ENCODE results near the gene ISG15.

GRCh38 chr1:983798-984475 is 29.4 kb upstream of the ISG15 start:
- TF ChIP-seq CTCF (IDR thresholded peaks at IDR 0.05; ENCODE audit: poor library complexity) (peak; percentile 96), EZH2 (IDR thresholded peaks at IDR 0.05; ENCODE audit: borderline replicate concordance) (no peak)

Data from hepatocyte (in vitro differentiated cells).